ENCODE data around the gene SLTM. TPM values are rescaled to one million over a fixed set of nuclear protein-coding genes. Genes with fewer than 3 reads are reported as not detected.

Gene SLTM
- polyA plus RNA-seq, 3 donors: 26.5 to 105 (median 34.3) TPM

DNA sequence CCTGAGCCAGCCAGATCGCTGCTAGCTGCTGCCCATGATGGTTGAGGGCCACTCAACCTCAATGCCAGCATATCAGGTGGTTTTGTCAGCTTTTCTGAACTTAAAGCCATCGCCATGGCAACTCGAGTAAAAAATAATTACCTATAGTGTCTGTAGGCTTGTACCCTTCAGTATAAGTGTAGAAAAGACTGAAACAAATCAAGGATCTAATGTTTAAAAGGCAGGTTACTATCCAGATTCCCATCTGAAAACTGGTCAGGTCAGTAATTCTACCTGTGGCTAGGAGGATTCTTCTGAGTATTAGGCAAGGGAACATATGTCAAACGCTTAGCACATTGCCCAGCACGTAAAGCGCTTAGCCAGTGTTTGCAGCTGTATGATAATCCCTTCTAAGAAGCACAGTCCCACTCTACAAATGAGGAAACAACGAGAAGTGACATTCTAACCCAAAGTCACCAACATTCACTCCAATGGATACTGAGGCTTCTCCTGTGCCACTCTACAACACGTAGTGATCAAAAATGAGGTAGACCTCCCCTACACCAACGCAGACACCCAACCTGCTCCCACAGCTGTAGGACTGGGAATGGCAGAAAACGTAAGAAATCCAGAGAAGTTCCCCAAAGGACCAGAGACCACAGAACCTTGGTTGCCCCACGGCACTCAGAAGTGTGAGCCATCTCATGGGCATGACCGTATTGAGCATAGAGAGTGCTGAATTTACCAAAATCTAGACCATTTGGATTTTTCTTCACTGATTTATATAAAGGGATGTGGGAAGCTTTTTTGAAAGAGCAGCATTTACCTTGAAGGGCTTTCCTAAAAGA lies 55.3 kb downstream of the SLTM start:
- no peaks in the 10 kb centered on the region for H3K79me2 ChIP-seq (ENCODE audit: insufficient read depth, low read length)
- peaks cover 34% of the 10 kb centered on the region for H4K20me1 ChIP-seq (ENCODE audit: insufficient read depth, low read length)
- H3K4me3 ChIP-seq (replicated peaks in 1 of 3; ENCODE audit: low read depth in 2 of 3, low read length in 3 of 3): no peak overlapping the region
- no peak for DNase-seq
- no peak overlapping the region for H3K4me2 ChIP-seq (replicated peaks; ENCODE audit: extremely low read depth, low read length, poor library complexity, severe bottlenecking)
- H3K4me1 ChIP-seq (ENCODE audit: control insufficient read depth in 1 of 2, insufficient read depth in 2 of 2, low read length in 2 of 2): peaks cover 5 to 6% of the 10 kb centered on the region in 2 donors
- H3K27me3 ChIP-seq (ENCODE audit: control insufficient read depth in 2 of 2, insufficient read depth in 2 of 2, low read length in 2 of 2): no peaks in the 10 kb centered on the region
- no peak overlapping the region for H3K9ac ChIP-seq (ENCODE audit: insufficient read depth, low read length, poor library complexity, severe bottlenecking)
- Mint-ChIP-seq H3K27me3 (ENCODE audit: low read depth in 3 of 3) (peaks cover 0 to 4% (median 0%) of the 10 kb centered on the region in 3 donors), H3K36me3 (peaks cover 63 to 64% of the 10 kb centered on the region in 2 donors), H3K4me1 (peaks cover 19% of the 10 kb centered on the region), H3K9me3 (no peaks in the 10 kb centered on the region), H3K27ac (peak overlapping the region in 2 of 7 donors; percentile 28 to 61), H3K4me3 (no peak overlapping the region)
- no peak overlapping the region for H2AFZ ChIP-seq (ENCODE audit: insufficient read depth, low read depth, low read length, poor library complexity, severe bottlenecking)
- H3K27ac ChIP-seq (ENCODE audit: low read depth in 1 of 2, low read length in 2 of 2): peak overlapping the region in 1 of 2 donors; percentile 5
- H3K9me3 ChIP-seq (replicated peaks in 1 of 2; ENCODE audit: control insufficient read depth in 1 of 2, insufficient read depth in 1 of 2, low read length in 2 of 2): no peaks in the 10 kb centered on the region
- intact Hi-C loops (cut with micrococcal nuclease): no loop called here
- TF ChIP-seq CTCF (IDR thresholded peaks at IDR 0.05): no peak
- peaks cover 59 to 64% of the 10 kb centered on the region in 2 donors for H3K36me3 ChIP-seq (replicated peaks in 1 of 2; ENCODE audit: control insufficient read depth in 1 of 2, insufficient read depth in 2 of 2, low read length in 2 of 2)
- 97% methylated on average over 8 of the region's 12 CpGs for WGBS (ENCODE audit: insufficient coverage)

- H3K9me3 Mint-ChIP-seq: no peaks in the 10 kb centered on the region
- Histone ChIP-seq H3K4me2 (replicated peaks; ENCODE audit: extremely low read depth, low read length, poor library complexity, severe bottlenecking) (no peak overlapping the region), H3K27ac (ENCODE audit: low read depth in 1 of 2, low read length in 2 of 2) (peak overlapping the region in 1 of 2 donors; percentile 52), H2AFZ (ENCODE audit: insufficient read depth, low read depth, low read length, poor library complexity, severe bottlenecking) (no peak overlapping the region), H3K79me2 (ENCODE audit: insufficient read depth, low read length) (no peaks in the 10 kb centered on the region), H3K36me3 (replicated peaks in 1 of 2; ENCODE audit: control insufficient read depth in 1 of 2, insufficient read depth in 2 of 2, low read length in 2 of 2) (peaks cover 43 to 47% of the 10 kb centered on the region in 2 donors), H3K4me1 (ENCODE audit: control insufficient read depth in 1 of 2, insufficient read depth in 2 of 2, low read length in 2 of 2) (peaks cover 11 to 13% of the 10 kb centered on the region in 2 donors), H3K4me3 (replicated peaks in 1 of 3; ENCODE audit: low read depth in 2 of 3, low read length in 3 of 3) (no peak overlapping the region), H3K9ac (ENCODE audit: insufficient read depth, low read length, poor library complexity, severe bottlenecking) (no peak overlapping the region), H4K20me1 (ENCODE audit: insufficient read depth, low read length) (peaks cover 23% of the 10 kb centered on the region), H3K27me3 (ENCODE audit: control insufficient read depth in 2 of 2, insufficient read depth in 2 of 2, low read length in 2 of 2) (no peaks in the 10 kb centered on the region), H3K9me3 (replicated peaks in 1 of 2; ENCODE audit: control insufficient read depth in 1 of 2, insufficient read depth in 1 of 2, low read length in 2 of 2) (no peaks in the 10 kb centered on the region)
- H3K4me3 Mint-ChIP-seq: no peak overlapping the region
- peak overlapping the region; percentile 3 to 82 (median 62) for H3K27ac Mint-ChIP-seq
- H3K4me1 Mint-ChIP-seq: peaks cover 23% of the 10 kb centered on the region
- peaks cover 0 to 4% (median 0%) of the 10 kb centered on the region in 3 donors for H3K27me3 Mint-ChIP-seq (ENCODE audit: low read depth in 3 of 3)
- WGBS (ENCODE audit: insufficient coverage): 92% methylated on average over 6 of the region's 7 CpGs
- TF ChIP-seq CTCF (IDR thresholded peaks at IDR 0.05): no peak
- no peak for DNase-seq
- intact Hi-C loops (cut with micrococcal nuclease): no loop called here
- H3K36me3 Mint-ChIP-seq: peaks cover 49 to 50% of the 10 kb centered on the region in 2 donors
Measured at GRCh38 chr15:58876306-58877106, 57.0 kb downstream of the SLTM start.

All from CD14-positive monocyte (primary cell).